Measurements from ENCODE around the gene CUEDC1.

Gene CUEDC1

DNA sequence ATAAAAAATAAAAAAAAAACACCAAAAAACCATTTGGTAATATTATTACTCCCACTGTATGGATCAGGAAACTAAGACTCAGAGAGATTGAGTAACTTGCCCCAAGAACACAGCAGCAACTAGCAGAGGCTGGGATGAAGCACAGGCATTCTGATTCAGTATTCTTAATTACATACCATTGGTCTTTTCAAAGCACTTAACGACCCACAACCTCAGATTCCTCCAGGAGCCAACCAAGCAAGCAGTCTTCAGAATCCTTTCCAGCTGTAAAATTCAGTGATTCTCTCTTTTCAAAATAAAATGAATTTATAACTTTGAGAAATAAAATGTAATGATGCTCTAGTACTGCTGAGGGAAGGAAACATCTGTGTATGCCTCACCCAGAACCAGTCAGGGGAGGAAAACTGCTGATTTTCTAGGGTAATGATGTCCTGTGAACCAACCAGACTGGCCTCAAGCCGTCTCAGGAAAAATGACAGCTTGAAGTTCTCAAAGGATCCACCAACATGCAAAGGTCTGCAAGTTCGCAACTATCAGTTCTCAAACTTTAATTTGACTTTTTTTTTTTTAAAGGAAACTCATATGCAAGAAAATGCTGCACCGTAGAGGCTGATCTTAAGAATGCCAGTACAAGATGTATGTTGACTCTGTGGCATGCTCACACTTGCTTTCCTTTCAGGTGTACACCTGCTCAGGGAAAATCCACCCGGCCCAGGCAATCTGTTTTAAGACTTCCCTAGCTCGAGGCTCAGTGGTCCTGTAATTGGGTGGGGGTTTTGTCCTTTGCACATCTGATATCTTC lies 9.0 kb downstream of the CUEDC1 start:
- no peaks in the 10 kb centered on the region for H3K79me2 ChIP-seq (ENCODE audit: low read length)
- H3K4me2 ChIP-seq (ENCODE audit: low read length): peak overlapping the region; percentile 78
- H3K36me3 ChIP-seq (replicated peaks; ENCODE audit: low read depth, low read length): no peaks in the 10 kb centered on the region
- no peaks in the 10 kb centered on the region for H3K9me3 ChIP-seq (ENCODE audit: insufficient read depth, low read length)
- no peak overlapping the region for H2AFZ ChIP-seq (ENCODE audit: low read depth, low read length)
- TF ChIP-seq EZH2phosphoT487 (IDR thresholded peaks at IDR 0.05; ENCODE audit: low read depth): no peak
- TF ChIP-seq, protein P1, sequence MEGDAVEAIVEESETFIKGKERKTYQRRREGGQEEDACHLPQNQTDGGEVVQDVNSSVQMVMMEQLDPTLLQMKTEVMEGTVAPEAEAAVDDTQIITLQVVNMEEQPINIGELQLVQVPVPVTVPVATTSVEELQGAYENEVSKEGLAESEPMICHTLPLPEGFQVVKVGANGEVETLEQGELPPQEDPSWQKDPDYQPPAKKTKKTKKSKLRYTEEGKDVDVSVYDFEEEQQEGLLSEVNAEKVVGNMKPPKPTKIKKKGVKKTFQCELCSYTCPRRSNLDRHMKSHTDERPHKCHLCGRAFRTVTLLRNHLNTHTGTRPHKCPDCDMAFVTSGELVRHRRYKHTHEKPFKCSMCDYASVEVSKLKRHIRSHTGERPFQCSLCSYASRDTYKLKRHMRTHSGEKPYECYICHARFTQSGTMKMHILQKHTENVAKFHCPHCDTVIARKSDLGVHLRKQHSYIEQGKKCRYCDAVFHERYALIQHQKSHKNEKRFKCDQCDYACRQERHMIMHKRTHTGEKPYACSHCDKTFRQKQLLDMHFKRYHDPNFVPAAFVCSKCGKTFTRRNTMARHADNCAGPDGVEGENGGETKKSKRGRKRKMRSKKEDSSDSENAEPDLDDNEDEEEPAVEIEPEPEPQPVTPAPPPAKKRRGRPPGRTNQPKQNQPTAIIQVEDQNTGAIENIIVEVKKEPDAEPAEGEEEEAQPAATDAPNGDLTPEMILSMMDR (IDR thresholded peaks at IDR 0.05; ENCODE audit: low read depth, low read length): peak; percentile 26; the same call in 1 of the 2 replicates
- H4K20me1 ChIP-seq (ENCODE audit: insufficient read depth, low read length): no peaks in the 10 kb centered on the region
- peaks cover 70% of the 10 kb centered on the region for H3K4me1 ChIP-seq (ENCODE audit: low read length)
- peak overlapping the region; percentile 28; the same call in 1 of the 2 replicates for H3K9ac ChIP-seq (ENCODE audit: low read length)
- H3K27me3 ChIP-seq (ENCODE audit: low read depth, low read length): peaks cover 39% of the 10 kb centered on the region
- H3K27ac ChIP-seq (ENCODE audit: low read length): no peak overlapping the region
- H3K4me3 ChIP-seq (ENCODE audit: low read length): peak overlapping the region; percentile 66

DNA sequence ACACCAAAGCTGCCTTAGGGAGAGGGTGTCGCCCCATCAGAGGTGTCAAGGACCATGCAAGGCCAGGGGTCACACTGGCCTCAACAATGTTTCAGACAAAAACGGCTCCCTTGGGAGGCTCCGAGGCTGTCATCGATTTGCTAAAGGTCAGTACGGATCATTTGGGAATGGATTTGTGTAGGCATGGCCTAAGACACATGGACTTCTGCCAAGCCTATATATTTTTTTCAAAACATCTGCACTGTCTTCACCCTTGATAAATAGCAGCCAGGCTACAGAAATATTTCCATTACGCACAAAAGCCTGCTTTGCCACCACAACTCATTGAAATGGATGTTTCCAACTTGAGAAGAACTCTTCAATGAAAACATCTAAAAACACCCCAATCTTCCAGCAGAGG lies 10.3 kb downstream of the CUEDC1 start:
- Histone ChIP-seq H3K9me3 (ENCODE audit: insufficient read depth, low read length) (no peaks in the 10 kb centered on the region), H3K36me3 (replicated peaks; ENCODE audit: low read depth, low read length) (no peaks in the 10 kb centered on the region), H3K4me2 (ENCODE audit: low read length) (no peak overlapping the region), H3K27ac (ENCODE audit: low read length) (no peak overlapping the region), H3K4me1 (ENCODE audit: low read length) (peaks cover 76% of the 10 kb centered on the region), H3K79me2 (ENCODE audit: low read length) (no peaks in the 10 kb centered on the region), H3K9ac (ENCODE audit: low read length) (no peak overlapping the region), H3K27me3 (ENCODE audit: low read depth, low read length) (peaks cover 39% of the 10 kb centered on the region), H3K4me3 (ENCODE audit: low read length) (no peak overlapping the region), H2AFZ (ENCODE audit: low read depth, low read length) (no peak overlapping the region), H4K20me1 (ENCODE audit: insufficient read depth, low read length) (no peaks in the 10 kb centered on the region)
- TF ChIP-seq, protein P1 (IDR thresholded peaks at IDR 0.05; ENCODE audit: low read depth, low read length): no peak
- no peak for TF ChIP-seq EZH2phosphoT487 (IDR thresholded peaks at IDR 0.05; ENCODE audit: low read depth)

DNA sequence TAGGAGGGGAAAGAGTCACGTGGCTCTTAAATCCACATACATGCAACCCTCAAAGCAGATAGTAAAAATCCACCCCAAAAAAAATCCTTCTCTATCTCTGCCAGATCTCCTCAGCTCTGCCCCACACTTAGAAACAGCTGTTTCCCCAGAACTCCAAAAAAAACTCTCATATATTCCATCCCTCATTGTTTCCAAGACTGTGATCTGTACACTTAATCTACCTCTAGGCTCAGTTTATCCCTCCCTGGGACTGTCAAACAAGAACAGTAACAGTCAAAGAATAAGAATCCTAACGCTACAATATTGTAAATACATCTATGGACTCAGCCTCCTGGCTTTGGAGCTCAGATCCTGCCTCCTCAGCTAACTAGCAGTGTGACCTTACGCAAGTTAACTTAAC lies 11.6 kb downstream of the CUEDC1 start:
- Histone ChIP-seq H3K27me3 (ENCODE audit: low read depth, low read length) (peaks cover 34% of the 10 kb centered on the region), H3K9me3 (ENCODE audit: insufficient read depth, low read length) (no peaks in the 10 kb centered on the region), H3K79me2 (ENCODE audit: low read length) (no peaks in the 10 kb centered on the region), H2AFZ (ENCODE audit: low read depth, low read length) (no peak overlapping the region), H3K36me3 (replicated peaks; ENCODE audit: low read depth, low read length) (no peaks in the 10 kb centered on the region), H3K4me3 (ENCODE audit: low read length) (no peak overlapping the region), H3K9ac (ENCODE audit: low read length) (no peak overlapping the region), H3K27ac (ENCODE audit: low read length) (no peak overlapping the region), H3K4me2 (ENCODE audit: low read length) (peak overlapping the region; percentile 73), H3K4me1 (ENCODE audit: low read length) (peaks cover 77% of the 10 kb centered on the region), H4K20me1 (ENCODE audit: insufficient read depth, low read length) (no peaks in the 10 kb centered on the region)
- TF ChIP-seq, protein P1 (IDR thresholded peaks at IDR 0.05; ENCODE audit: low read depth, low read length): no peak
- no peak for TF ChIP-seq EZH2phosphoT487 (IDR thresholded peaks at IDR 0.05; ENCODE audit: low read depth)

DNA sequence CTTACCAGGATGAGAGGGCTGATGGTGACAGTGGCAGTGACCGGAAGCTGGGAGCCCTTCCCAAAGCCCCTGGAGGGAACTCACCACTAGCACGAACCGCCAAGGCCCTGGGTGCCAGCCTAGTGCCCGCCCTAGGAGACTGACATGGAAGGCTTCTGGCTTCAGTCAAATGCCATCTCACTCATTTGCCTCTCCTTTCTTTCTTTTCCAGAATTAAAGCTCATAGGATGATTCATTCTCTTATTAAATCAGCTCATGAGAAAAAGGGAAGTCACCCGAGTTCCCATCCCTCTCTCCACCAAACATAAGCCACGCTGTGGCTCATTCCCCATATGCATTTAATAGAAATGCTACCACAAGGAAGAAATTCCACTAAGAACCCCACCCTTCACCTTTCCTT lies 12.1 kb downstream of the CUEDC1 start:
- Histone ChIP-seq H3K36me3 (replicated peaks; ENCODE audit: low read depth, low read length) (no peaks in the 10 kb centered on the region), H4K20me1 (ENCODE audit: insufficient read depth, low read length) (no peaks in the 10 kb centered on the region), H3K4me3 (ENCODE audit: low read length) (peak overlapping the region; percentile 61), H3K9me3 (ENCODE audit: insufficient read depth, low read length) (no peaks in the 10 kb centered on the region), H2AFZ (ENCODE audit: low read depth, low read length) (no peak overlapping the region), H3K27ac (ENCODE audit: low read length) (no peak overlapping the region), H3K4me1 (ENCODE audit: low read length) (peaks cover 73% of the 10 kb centered on the region), H3K79me2 (ENCODE audit: low read length) (no peaks in the 10 kb centered on the region), H3K9ac (ENCODE audit: low read length) (peak overlapping the region; percentile 13; the same call in 1 of the 2 replicates), H3K27me3 (ENCODE audit: low read depth, low read length) (peaks cover 34% of the 10 kb centered on the region), H3K4me2 (ENCODE audit: low read length) (peak overlapping the region; percentile 73)
- TF ChIP-seq, protein P1 (IDR thresholded peaks at IDR 0.05; ENCODE audit: low read depth, low read length): no peak
- TF ChIP-seq EZH2phosphoT487 (IDR thresholded peaks at IDR 0.05; ENCODE audit: low read depth): no peak

All from OCI-LY3 (cell line).